H1 (cell line): Measurements from ENCODE around the gene IFT27. TPM values are rescaled to one million over a fixed set of nuclear protein-coding genes. Genes with fewer than 3 reads are reported as not detected.

Source experiments
- CTCF ChIP-seq, 3 experiments: IDR thresholded peaks; 1 replicate in 2 of 3; 2 replicates in 1 of 3; pipeline versions ENCODE4 v1.5.1 to v1.6.1; 2011; ENCODE audit warnings: low read length in 3 of 3, mild to moderate bottlenecking in 3 of 3, inconsistent platforms in 2 of 3, low read depth in 1 of 3, moderate library complexity in 1 of 3; ENCODE audit not compliant: insufficient read depth in 1 of 3; ENCODE audit errors: control extremely low read depth in 1 of 3
- polyA plus RNA-seq, 7 experiments: library from polyadenylated mRNA; depleted of rRNA in 3 of 7; stranded (reverse) in 5 of 7; unstranded in 2 of 7; fragments of >200 nt in 5 of 7; fragments of 200-250 nt in 2 of 7; gene quantifications; 1 replicate in 5 of 7; 2 replicates in 1 of 7; 4 replicates in 1 of 7; pipeline versions ENCODE4 v1.2.1 to v1.2.3, GENCODE V29; 2011 to 2013; ENCODE audit warnings: missing spikeins in 2 of 7, mixed read lengths in 2 of 7
- total RNA-seq: library from RNA; stranded (reverse); fragmentation: NEBNext Ultra II Directional; extraction: Animal tissue kit (Norgen Biotek cat#: 25700); gene quantifications from 2 replicates; pipeline ENCODE4 v1.2.1, GENCODE V29; 2021

The IFT27 gene
- total and polyA plus RNA-seq, 2 of the 8 experiments (the other 6 are each of a cell fraction or from before 2014, with no cell fraction given) = 36.4 to 46.2 TPM

GRCh38 chr22:36763576-36763975 is 12.3 kb downstream of the IFT27 start (continued):
- TF ChIP-seq CTCF (IDR thresholded peaks at IDR 0.05; ENCODE audit: control extremely low read depth in 1 of 3, insufficient read depth in 1 of 3, low read depth in 1 of 3, low read length in 3 of 3) = no peak
- TF ChIP-seq, all 59 proteins: peak for 0
